NCI-H446 treated with DMSO at 0.1 percent for 48 hours (cell line): ENCODE measurements around the gene LPAR6.

Source experiments
- DNase-seq: peaks from one replicate; lab custom pipeline; 2025; lab: John Stamatoyannopoulos, UW

The LPAR6 gene

GRCh38 chr13:48370815-48371214, 42.1 kb downstream of the LPAR6 start:
- no peak for DNase-seq

- no peak for DNase-seq
Measured at GRCh38 chr13:48369988-48370387, 42.9 kb downstream of the LPAR6 start.
